CD4-positive, alpha-beta T cell treated with Interleukin-4 for 4 hours (primary cell): ENCODE measurements around the gene PCDHA11.
"Not testable (repeated sequence)": the region's sequence is repeated elsewhere in the genome, so short reads cannot be mapped to it uniquely, and the experiment has no call there.

ENCODE experiments used
- DNase-seq: peaks from one replicate; pipeline ENCODE4 v3.0.0-alpha.2; 2020

PCDHA11 gene

GRCh38 chr5:140868721-140869554 is at the start of gene PCDHA11:
TSS of gene PCDHA11 (plus strand) at chr5:140868957. CDS start at chr5:140869104, 147 bp downstream.
- DNase-seq = no peak

- DNase-seq = no peak
Observed at GRCh38 chr5:140821375-140822280, 47.1 kb upstream of the PCDHA11 start, which contains the start of gene PCDHA5. TSS of gene PCDHA5 (plus strand) at chr5:140821613.

GRCh38 chr5:140822281-140822629 is 46.5 kb upstream of the PCDHA11 start:
- DNase-seq = no peak

GRCh38 chr5:140822969-140823368 is 45.8 kb upstream of the PCDHA11 start:
- DNase-seq = not testable (repeated sequence)

- DNase-seq = no peak
Observed at GRCh38 chr5:140823475-140823874, 45.3 kb upstream of the PCDHA11 start.

GRCh38 chr5:140827704-140828361 is 40.9 kb upstream of the PCDHA11 start, which contains the start of gene PCDHA6:
TSS of gene PCDHA6 (plus strand) at chr5:140827960. CDS start at chr5:140828092, 132 bp downstream.
- no peak for DNase-seq

GRCh38 chr5:140828362-140828737 is 40.4 kb upstream of the PCDHA11 start:
- DNase-seq = no peak

GRCh38 chr5:140829511-140830501 is 39.0 kb upstream of the PCDHA11 start:
- DNase-seq = not testable (repeated sequence)

- DNase-seq = no peak
Observed at GRCh38 chr5:140833993-140834392, 34.8 kb upstream of the PCDHA11 start, which contains the start of gene PCDHA7. TSS of gene PCDHA7 (plus strand) at chr5:140834269. CDS start at chr5:140834384, 115 bp downstream.

- DNase-seq = not testable (repeated sequence)
Observed at GRCh38 chr5:140834439-140835008, 34.2 kb upstream of the PCDHA11 start.

GRCh38 chr5:140835622-140836510 is 32.9 kb upstream of the PCDHA11 start:
- no peak for DNase-seq

GRCh38 chr5:140840978-140841962 is 27.5 kb upstream of the PCDHA11 start, which contains the start of gene PCDHA8:
TSS of gene PCDHA8 (plus strand) at chr5:140841187. CDS start at chr5:140841322, 135 bp downstream.
- DNase-seq = no peak

GRCh38 chr5:140842798-140843733 is 25.7 kb upstream of the PCDHA11 start:
- DNase-seq = no peak

GRCh38 chr5:140848139-140849102 is 20.3 kb upstream of the PCDHA11 start, which contains the start of gene PCDHA9:
TSS of gene PCDHA9 (plus strand) at chr5:140848382. CDS start at chr5:140848496, 114 bp downstream.
- not testable (repeated sequence) for DNase-seq

- DNase-seq = not testable (repeated sequence)
Observed at GRCh38 chr5:140849831-140850634, 18.7 kb upstream of the PCDHA11 start.
